Suprapubic skin (tissue), 4 donors: ENCODE data around the gene CYBA.

ENCODE experiments used
- EP300 ChIP-seq: sonication (generic); formaldehyde crosslinking; IDR thresholded peaks from one replicate; pipeline ENCODE4 v1.6.1; 2017; ENCODE audit warnings: antibody characterized with exemption
- POLR2A ChIP-seq, 2 donors: fragments of 450-650 bp; IDR thresholded peaks; one replicate each; pipeline ENCODE4 v1.6.1; 2017; ENCODE audit warnings: antibody characterized with exemption in 2 of 2, mild to moderate bottlenecking in 2 of 2, moderate library complexity in 2 of 2
- POLR2AphosphoS5 ChIP-seq, 3 donors: sonication (generic); formaldehyde crosslinking; IDR thresholded peaks; one replicate each; pipeline ENCODE4 v1.6.1; 2017; ENCODE audit warnings: antibody characterized with exemption in 3 of 3
- TF ChIP-seq, protein P1 (sequence below), 2 donors: fragments of 200-600 bp in 1 of 2; fragments of 450-650 bp in 1 of 2; sonication (generic) in 1 of 2; IDR thresholded peaks; one replicate each; pipeline ENCODE4 v1.5.1; 2016 to 2019; ENCODE audit warnings: antibody characterized with exemption in 2 of 2, mild to moderate bottlenecking in 1 of 2, moderate library complexity in 1 of 2

- TF ChIP-seq, protein P1, sequence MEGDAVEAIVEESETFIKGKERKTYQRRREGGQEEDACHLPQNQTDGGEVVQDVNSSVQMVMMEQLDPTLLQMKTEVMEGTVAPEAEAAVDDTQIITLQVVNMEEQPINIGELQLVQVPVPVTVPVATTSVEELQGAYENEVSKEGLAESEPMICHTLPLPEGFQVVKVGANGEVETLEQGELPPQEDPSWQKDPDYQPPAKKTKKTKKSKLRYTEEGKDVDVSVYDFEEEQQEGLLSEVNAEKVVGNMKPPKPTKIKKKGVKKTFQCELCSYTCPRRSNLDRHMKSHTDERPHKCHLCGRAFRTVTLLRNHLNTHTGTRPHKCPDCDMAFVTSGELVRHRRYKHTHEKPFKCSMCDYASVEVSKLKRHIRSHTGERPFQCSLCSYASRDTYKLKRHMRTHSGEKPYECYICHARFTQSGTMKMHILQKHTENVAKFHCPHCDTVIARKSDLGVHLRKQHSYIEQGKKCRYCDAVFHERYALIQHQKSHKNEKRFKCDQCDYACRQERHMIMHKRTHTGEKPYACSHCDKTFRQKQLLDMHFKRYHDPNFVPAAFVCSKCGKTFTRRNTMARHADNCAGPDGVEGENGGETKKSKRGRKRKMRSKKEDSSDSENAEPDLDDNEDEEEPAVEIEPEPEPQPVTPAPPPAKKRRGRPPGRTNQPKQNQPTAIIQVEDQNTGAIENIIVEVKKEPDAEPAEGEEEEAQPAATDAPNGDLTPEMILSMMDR (IDR thresholded peaks at IDR 0.05): no peak
- TF ChIP-seq POLR2A (IDR thresholded peaks at IDR 0.05): no peak
- TF ChIP-seq POLR2AphosphoS5 (IDR thresholded peaks at IDR 0.05): no peak
- TF ChIP-seq EP300: no peak
These were observed 4.9 kb downstream of the CYBA start for GRCh38 chr16:88645941-88646340.
